ENCODE measurements around the gene SMARCA2.

SMARCA2 gene

DNA sequence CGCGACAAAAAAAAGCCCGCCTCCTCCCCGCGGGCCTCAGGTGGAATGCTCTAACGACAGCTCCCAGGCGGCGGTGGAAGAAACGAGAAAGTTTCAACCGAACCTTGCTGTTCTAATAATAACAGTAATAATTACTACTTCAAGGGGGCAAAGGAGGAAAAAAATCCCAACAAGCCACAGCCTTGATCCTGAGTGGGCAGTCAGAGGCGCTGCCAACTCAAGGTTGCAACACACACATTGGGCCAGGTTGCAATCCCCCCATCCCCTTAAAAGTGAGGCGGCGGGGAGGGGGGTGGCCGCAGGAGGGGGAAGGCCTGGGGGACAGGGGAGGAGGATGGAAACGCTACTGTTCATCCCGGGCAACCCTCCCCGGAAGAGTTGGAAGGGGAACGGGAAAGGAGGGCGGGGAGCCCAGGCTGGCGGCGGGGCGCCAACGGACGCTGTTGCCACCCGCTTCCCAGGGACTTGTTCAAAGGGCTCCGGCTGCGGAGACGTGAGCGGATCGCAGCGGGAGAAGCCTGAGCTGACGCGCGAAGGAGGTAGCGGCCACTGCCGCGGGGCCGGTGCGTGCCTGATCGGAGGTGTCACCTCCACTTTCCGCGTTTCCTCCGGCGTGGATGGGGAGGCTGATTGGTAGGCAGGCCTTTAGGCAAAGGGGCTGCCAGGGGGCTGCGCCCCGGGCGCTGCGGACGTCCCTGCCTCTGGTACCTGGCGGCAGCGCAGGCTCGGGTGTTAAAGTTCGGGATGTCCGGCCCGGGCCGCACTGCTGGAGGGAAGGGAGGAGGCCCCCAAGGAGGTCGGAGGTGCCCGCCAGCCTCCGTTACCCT lies 647 bp downstream of the SMARCA2 start:
- DNase-seq (ENCODE audit: low read depth): no peak

DNA sequence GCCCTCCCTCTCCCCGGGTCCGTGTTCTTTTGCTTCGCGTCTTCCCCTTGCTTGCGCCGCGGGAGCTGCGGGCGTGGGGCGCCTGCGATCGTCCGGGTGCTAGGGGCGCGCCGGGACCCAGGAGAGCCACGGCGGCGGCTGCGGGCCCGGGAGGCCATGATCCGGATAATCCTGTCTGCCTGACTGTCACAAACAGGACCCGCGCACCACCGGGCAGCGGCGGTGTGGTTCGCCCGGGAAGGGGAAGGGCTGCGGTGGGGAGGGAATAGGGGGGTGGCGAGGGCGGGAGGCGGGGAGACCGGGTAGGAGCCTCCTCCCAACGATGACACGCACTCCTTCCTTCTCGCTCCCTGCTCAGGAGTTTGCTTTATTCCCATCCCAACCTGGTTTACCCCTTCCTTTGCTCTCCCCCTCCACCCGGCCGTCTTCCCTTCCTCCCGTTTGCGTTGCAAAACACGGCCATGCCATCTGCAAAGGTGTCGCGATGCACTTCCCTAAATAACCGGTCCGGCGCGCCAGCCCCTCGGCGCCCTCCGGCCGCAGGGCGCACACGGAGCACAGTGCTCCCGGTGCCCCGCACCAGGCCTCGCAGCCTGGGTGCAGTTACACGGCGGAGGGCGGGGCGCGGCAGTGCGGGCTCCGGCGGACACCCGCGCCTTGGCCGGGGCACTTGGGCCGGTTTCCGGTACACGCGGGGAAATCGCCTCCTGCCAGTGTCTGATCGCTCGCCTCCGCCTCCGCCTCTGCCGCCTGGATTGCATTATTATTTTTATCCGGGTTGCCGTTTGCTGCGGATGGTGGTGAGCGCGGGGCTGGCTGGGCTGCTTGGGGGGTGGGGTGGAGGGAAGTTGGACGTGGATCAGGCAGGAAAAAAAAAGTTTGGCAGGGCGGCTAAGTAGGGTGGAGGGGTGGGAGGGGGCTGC lies 1.5 kb downstream of the SMARCA2 start:
- DNase-seq (ENCODE audit: low read depth): no peak

DNA sequence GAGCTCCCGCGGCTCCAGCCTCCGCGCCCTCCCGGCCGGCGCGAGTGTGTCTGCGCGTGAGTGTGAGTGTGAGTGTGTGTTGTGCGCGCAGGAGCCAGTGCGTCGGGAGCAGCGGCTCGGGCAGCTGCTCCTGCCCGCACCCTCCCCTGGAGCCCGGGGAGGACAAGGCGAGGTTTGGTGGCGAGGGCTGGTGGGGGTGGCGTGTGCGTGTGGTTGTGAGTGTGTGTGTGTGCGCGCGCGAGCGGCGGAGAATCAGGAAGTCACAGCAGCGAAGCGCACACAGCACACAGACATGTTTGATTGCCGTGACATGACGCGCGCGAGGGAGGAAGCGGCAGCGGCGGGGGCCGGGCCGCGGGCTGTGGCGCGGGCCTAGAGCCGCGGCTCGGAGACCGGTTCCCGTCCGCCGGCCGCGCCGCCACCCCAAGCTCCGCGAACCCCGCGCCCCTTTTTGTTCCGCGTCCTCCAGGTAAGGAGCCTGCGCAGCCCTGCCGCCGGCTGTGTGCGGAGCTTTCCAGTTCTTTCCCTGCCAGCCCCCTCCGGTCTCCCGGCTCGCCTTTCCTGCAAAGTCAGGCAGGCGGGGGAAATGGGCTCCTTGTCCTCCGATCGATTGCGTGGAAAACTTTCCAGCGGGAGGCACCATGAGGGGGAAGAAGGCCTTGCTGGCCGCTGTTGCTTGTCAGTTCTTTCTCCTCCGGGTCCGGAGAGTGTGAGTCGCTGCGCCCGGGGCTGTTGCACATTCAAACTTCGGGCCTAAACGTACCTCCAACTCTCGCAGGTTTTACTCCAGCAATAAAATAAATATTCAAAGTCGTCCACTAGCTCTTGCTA lies 2.4 kb downstream of the SMARCA2 start:
- no peak for DNase-seq (ENCODE audit: low read depth)

DNA sequence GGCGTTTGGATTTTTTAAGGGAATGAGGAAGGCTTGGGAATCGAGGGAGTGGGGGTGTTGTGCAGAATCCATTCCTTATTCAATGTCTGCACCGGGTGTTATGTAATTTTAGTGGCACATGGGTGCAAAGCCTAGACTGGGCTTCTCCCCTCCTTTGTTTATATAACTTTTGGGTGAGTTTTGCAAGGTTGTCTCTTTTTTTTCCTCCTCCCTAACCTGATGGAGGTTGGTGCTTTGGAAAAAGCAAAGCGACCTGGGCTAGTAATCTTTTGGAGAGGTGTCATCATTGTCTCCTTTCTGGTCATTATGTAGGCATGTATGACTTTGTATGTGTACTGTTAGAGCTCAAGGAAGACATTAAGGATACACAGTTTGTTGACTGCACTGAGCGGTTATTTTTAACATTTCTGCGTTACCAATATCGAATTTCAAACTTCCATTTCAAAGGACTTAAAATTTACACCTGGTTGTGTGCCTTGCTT lies 3.1 kb downstream of the SMARCA2 start:
- DNase-seq (ENCODE audit: low read depth): no peak

DNA sequence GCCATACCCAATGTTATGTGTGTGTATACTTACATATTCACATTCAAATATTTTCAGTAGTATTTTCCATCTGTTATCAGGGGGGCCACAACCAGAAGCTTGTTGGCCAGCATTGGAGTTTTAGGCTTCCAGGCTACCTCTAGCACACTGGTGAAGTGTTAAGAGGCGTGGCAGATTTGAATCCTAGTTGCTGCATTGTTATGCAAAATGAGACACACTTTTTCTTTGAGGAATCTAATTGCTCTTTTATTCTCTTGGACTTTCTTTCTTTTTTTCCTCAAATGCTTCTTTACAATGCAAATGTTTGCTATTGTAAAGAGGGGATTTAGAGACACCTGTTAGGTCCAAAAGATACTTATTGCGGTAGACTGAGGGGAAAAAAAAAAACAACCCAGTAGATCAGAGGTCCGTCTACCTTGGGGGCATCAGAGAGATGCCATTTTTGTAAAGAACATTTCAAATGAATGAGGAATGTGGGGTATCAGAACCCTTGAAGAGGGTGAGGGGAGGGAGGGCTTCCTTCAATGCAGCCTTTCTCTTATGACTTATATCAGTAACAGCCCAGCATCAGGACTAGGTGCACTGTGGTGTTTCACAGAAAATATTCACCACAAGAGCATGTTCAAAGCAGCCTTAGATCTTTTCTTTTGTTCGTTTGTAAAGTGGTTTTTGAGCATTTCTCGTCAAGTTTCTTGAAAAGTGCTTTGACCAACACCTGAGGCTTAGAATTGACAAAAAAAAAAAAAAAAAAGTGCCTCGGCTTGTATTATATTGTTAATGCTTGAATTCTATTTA lies 3.8 kb downstream of the SMARCA2 start:
- DNase-seq (ENCODE audit: low read depth): no peak

DNA sequence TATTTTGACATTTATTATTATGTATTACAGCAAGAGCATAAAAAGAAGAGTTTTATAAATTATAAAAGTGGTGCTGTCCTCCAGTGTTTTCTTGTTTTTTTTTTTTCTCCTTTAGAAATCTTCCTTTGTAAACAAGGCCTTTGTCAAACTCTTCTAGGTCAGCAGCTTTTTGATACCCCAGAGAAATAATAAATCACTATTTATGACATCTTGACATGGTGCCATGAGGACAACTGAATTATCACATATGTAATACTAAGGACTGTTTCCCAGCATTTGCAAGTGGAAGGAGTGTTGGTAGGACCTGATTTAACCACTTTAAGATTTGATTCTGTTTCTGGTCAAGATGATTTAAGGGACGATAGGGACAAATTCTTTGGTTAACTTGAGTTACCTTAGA lies 4.6 kb downstream of the SMARCA2 start:
- no peak for DNase-seq (ENCODE audit: low read depth)

DNA sequence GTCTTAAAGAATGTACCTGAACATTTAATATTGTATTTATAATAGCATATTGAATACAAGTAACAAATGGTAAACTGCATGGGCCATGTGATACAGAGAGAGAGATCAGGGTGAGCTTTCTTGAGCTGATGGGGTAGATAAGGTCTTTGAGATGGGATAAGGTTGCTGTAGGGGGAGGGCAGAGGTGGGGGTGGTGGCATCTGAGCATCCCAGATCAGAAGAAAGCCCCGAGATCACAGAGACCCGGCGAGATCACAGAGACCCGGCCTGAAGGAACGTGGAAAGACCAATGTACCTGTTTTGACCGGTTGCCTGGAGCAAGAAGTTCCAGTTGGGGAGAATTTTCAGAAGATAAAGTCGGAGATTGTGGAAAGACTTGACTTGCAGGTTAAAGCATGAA lies 6.6 kb downstream of the SMARCA2 start:
- no peak for DNase-seq (ENCODE audit: low read depth)

DNA sequence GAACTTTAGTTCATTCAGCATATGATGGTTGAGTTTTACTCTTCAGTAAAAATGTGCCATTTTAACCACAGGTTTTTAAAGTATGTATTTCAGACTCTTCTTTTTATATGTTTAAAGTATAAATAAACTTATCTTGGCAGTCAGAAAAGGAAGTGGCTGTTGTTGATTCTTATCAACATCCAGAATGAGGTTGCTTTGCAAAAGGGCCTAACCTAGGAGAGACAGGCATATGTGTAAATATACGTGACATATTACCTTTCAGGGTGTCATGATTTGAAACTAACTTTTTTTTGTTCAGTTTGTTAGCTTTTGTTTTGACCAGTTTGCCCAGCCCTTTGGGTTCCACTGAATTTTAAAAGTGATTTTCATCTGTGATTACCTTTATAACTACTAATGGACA lies 7.4 kb downstream of the SMARCA2 start:
- no peak for DNase-seq (ENCODE audit: low read depth)

DNA sequence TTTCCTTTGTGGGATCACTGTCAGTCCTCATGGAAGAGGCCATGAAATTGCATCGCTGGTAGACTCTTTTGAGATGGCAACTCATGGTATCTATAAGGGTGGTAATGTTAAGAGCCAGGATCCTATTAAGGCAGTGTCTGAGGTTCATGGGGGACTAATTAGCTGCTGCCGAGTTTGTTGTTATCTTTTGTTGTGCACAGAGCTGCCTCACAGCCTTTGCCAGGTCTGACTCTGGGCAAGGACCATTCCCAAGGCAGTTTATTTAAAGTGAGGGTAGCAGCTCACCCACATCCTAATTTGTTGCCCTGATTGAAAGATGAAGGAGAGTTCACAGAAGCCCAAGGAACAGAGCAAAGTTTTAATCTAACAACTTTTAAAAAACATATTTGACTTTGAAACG lies 7.9 kb downstream of the SMARCA2 start:
- no peak for DNase-seq (ENCODE audit: low read depth)

DNA sequence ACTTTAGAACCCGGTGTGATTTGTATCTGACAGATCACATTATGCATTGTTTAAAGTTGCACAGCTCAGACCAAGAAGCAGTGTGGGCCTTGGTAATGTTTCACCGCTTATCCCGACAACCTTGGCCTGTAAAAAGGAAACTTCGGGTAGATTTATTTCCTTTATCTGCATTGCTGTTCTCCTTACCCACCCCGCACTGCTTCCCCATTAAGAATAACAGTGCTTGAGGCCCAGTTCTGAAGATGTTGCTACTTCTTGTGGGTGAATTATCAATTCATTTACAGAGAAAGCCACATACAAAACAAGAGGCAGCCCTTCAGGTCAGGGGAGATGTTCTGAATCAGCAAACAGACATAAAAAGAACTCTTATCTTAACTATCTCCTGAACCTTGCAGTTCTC lies 8.4 kb downstream of the SMARCA2 start:
- DNase-seq (ENCODE audit: low read depth): no peak

DNA sequence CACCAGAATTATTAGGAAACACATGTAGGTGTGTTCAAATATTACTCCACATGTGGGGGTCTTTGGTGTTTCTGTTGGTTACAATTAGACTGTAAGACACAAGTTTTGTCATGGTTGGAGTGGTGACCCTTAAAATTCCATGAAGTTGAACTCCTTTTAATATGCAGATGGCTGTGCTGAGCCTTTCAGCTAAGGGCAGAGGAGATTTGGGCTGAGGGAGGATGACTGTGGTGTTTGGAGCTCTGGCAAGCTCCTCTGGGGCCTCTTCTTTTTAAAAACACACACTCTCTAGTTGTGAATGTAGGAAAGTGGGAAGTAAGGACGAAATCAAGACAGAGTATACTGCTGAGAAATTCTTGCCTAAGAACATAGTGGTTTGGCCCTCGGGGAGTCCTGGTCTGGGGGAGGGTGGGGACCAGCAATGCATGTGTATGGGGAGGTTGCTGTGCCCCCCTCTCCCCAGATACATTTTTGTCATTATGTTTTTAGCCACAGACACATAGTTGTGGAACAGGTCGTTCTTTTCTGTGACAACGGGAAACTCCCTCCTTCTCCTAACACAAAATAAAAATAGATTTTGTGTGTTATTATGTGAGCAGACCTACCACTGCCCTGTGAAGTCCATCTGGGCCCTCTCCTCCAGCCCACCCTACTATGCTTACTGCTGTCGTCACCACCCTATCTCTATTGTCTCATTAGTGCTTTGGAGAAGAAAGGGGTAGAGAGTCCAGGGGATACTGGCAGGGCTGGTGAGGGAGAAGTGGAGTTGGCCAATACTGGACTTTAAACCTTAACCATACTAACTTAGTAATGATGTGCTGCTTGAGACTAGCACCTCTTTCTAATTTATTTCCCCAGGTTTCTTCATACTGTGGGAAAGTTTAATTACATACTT lies 10.0 kb downstream of the SMARCA2 start:
- DNase-seq (ENCODE audit: low read depth): no peak

DNA sequence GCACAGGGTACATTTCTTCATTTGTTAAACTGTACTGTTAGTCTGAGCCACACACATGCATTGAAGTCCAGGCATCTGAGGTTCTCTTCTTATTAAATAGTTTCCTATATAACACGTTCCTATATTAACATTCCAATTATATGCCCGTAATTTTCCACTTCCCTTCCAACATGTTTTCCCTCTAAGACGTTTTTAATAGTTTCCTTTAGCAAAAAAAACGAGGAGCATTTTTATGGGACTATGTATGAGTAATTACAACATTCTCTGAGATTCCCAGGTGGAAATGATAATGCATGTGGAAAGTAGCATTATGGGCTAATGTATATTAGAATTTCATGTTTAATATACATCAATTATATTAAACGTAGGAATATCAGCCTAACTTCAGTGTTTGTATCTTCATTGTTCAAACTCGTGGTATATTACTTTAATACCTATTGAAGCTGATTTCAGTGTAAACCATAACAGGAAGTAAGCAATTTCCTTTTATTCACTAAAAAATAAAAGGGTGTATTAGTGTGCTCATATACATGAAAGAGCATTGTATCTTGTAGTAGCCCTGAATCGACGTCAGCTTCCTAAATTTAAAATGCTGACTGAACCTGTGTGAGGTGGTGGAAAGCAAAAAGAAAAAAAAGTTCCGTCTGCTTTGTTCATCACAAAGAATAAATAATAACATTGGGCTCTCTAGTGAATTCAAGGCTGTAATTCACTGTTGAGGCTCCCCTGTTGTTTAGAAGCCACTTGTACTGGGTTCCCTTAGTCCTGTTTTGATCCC lies 11.3 kb downstream of the SMARCA2 start:
- no peak for DNase-seq (ENCODE audit: low read depth)

DNA sequence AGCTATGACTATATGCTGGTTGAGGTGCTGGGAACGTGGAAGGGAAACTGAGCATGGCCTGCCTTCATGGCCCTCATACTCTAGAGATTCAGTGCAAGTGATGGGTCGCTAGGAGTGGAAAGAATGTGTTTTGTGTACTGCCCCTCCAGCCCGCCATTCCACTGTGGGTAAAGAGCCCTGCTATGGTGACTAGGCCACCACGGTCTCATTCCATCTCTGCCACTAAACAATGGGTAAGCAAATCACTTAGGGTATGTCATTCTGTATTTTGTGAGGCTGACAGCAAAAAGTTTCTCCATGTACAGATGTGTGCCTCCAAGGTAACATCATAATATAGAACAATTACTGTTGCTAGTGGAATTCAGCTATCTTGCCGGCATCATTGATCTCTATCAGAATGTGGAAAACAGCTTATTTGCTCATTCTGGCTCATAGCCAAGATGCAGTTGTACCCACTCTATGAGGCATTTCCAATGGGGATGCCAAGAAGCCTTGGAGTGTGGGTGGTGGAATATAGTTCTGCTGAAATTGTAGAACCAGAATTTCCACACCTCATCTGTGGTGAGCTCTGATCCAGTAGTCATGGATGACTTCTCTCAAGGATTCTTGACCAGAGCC lies 12.5 kb downstream of the SMARCA2 start:
- no peak for DNase-seq (ENCODE audit: low read depth)

DNA sequence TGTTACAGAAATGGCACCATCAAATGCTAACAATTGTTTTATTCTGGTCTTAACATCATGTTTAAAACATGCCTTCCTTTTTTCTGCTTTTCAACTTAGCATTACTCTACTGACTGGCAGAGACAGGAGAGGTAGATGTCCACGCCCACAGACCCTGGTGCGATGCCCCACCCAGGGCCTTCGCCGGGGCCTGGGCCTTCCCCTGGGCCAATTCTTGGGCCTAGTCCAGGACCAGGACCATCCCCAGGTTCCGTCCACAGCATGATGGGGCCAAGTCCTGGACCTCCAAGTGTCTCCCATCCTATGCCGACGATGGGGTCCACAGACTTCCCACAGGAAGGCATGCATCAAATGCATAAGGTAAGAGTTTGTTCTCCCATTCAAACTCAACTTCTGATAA lies 13.7 kb downstream of the SMARCA2 start:
- DNase-seq (ENCODE audit: low read depth): no peak

DNA sequence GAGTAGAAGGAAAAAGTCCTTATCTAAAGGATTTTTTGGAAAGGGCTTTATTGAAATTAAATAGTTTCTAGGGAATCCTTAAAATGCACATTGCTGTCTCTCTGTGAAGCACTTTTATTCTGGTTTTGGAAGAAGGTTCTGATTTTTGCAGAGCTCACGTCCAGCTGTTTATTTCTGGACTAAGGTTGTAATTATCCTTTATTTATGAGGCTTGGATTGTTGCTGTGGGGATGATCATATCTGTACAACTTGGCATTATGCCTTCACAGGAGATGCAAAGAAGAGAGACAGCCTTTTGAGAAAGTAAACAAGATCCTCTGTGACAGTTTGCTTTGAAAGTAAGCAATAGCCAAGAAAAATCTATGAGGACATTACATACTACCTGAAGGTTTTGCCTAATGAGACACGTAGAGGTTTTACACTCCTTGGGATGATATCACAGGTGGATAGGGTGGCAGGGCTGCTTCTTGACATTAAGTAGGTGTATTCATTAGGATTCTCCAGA lies 14.6 kb downstream of the SMARCA2 start:
- no peak for DNase-seq (ENCODE audit: low read depth)

DNA sequence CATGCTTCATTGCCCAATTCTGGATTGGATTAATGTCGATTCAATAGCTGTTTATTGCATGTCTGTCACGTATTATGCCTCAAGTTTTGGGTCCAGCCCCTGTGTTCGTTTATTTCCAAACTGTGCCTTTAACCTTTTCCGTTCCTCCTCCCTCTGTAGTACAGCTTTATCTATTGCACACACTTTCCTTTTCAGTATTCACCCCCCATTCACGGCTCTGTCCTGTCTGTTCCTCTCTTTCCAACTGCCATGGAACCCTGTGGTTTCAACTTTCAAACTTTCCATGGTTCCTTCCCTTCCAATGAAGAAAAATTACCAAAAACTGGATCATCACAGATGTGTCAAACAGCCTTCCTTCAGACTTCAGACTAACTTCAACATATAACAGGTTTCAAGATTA lies 17.1 kb downstream of the SMARCA2 start:
- no peak for DNase-seq (ENCODE audit: low read depth)

DNA sequence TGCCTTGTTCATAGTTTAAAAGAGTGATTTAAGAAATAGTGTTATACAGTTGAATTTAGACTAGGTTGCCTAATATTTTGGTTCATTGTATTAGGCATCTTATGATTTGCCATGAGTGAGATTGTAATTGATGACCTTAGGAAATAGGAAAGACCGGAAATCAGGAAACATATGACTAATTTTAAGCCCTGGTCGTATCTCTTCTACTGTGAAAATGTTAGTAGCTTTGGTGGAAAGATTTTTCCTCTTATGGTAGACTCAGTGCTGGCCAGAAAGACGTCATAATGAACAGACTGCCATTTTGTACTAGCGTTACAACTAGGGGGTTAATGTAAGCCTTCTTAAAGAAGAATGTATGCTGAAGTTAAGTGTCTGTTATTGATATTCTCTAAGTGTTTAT lies 21.7 kb downstream of the SMARCA2 start:
- DNase-seq (ENCODE audit: low read depth): no peak

DNA sequence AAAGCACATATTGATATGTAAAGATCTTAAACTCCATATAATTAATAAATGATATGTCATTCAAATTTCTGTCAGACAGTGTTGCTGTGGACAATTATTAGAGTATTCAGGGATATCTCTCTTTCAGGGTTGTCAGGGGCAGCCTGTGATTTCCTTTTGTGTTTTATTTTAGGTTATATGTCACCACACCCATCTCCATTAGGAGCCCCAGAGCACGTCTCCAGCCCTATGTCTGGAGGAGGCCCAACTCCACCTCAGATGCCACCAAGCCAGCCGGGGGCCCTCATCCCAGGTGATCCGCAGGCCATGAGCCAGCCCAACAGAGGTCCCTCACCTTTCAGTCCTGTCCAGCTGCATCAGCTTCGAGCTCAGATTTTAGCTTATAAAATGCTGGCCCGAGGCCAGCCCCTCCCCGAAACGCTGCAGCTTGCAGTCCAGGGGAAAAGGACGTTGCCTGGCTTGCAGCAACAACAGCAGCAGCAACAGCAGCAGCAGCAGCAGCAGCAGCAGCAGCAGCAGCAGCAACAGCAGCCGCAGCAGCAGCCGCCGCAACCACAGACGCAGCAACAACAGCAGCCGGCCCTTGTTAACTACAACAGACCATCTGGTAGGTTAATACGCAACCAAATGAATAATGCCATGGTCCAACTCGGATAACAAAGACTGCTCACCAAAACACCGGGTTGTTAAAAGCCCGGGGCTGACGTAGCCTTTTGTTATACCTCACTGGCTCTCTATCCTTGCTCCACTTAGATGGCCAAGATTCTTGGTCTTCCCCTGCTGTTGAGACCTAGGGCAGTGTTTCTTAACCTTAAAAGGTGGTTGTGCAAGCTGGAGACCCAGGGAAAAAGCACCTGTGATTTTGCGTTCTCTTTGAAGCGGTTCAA lies 24.4 kb downstream of the SMARCA2 start:
- no peak for DNase-seq (ENCODE audit: low read depth)
